Left renal cortex interstitium (tissue), 4 donors: ENCODE data around the gene TRAF5. TPM values are rescaled to one million over a fixed set of nuclear protein-coding genes. Genes with fewer than 3 reads are reported as not detected.
"Not testable (repeated sequence)": the region's sequence is repeated elsewhere in the genome, so short reads cannot be mapped to it uniquely, and the experiment has no call there.

Source experiments
- DNase-seq, 4 donors: peaks; one replicate each; pipeline ENCODE4 v3.0.0-alpha.2; 2013; ENCODE audit warnings: low read depth in 4 of 4, low spot score in 2 of 4, missing footprints in 1 of 4
- polyA plus RNA-seq, 4 donors: library from polyadenylated mRNA; unstranded; fragments of 120-200 nt; gene quantifications; one replicate each; pipeline ENCODE4 v1.2.1, GENCODE V29; 2013; ENCODE audit not compliant: insufficient read length in 4 of 4

Gene TRAF5, protein sequence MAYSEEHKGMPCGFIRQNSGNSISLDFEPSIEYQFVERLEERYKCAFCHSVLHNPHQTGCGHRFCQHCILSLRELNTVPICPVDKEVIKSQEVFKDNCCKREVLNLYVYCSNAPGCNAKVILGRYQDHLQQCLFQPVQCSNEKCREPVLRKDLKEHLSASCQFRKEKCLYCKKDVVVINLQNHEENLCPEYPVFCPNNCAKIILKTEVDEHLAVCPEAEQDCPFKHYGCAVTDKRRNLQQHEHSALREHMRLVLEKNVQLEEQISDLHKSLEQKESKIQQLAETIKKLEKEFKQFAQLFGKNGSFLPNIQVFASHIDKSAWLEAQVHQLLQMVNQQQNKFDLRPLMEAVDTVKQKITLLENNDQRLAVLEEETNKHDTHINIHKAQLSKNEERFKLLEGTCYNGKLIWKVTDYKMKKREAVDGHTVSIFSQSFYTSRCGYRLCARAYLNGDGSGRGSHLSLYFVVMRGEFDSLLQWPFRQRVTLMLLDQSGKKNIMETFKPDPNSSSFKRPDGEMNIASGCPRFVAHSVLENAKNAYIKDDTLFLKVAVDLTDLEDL
- polyA plus RNA-seq, result 10 to 100 TPM; 10.6 to 27.7 (median 18.1) TPM

- no peak for DNase-seq
Measured at GRCh38 chr1:211326528-211327345, at the start of gene TRAF5. TSS of gene TRAF5 (plus strand) at chr1:211326833. CDS start at chr1:211353240, 26,407 bp downstream.

- DNase-seq, result no peak
Measured at GRCh38 chr1:211279340-211279739, 47.3 kb upstream of the TRAF5 start.

DNA sequence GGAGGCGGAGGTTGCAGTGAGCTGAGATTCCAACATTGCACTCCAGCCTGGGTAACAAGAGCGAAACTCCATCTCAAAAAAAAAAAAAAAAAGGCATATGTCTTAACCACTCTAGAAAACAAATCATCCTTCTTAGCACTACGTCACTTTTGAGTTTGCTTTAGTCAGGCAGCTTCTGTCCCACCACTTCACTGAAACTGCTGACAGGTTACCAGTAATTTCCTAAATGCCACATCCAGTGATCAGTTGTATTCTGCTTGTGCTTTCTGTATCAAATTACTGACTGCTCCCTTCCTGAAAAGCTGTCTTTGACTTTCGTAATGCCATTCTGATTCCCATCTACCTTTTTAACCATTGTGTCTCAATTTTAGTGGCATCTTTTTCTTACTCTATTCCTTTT lies 45.7 kb upstream of the TRAF5 start:
- DNase-seq, result no peak

DNA sequence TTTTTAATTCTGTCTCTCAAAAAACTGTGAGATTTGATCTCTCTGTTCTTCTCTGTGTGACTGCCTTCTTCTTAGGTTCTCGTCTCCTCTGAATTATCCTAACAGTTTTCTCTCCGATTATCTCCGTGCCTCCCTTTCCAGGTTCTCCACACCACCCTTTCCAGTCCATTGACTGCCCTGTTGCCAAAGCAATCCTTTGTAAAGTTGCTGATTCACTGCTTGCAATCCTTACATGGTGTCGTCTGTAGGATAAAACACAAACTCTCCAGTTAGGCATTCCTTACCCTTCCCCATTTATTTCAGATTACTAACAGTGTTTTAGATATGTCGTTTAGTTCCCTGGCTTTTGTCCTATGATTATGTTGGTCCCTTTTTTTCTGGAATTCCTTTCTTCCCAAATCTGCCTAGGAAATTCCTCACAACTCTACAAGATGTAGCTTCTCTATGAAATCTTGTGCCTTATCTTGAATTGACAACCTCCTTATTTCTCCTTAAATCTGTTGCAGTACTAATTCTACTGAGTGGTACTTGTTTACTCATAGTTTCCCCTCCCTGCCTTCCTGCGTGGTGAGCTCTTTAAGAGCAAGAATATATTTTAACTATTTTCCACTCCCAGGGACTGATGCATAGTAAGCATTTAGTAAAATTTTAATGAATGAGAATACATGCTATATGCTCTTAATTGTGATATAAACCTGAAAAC lies 45.2 kb upstream of the TRAF5 start:
- no peak for DNase-seq

DNA sequence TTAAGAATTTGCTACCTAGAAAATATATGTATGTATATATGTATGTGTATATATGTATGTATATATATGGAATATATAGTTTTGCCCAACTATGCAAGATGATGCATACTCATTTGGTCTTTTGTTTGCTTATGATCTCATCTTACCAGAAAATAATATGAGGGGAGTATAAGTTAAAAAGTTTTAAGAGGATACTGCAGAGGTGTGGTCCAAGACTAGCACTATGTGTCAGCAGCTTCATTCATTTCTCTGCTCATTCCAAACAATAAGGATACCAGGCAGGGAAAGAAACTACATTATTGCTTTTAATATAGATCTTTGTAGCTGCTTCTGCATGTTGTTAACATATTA lies 44.6 kb upstream of the TRAF5 start:
- DNase-seq, result no peak

- no peak for DNase-seq
Measured at GRCh38 chr1:211285196-211285595, 41.4 kb upstream of the TRAF5 start.

DNA sequence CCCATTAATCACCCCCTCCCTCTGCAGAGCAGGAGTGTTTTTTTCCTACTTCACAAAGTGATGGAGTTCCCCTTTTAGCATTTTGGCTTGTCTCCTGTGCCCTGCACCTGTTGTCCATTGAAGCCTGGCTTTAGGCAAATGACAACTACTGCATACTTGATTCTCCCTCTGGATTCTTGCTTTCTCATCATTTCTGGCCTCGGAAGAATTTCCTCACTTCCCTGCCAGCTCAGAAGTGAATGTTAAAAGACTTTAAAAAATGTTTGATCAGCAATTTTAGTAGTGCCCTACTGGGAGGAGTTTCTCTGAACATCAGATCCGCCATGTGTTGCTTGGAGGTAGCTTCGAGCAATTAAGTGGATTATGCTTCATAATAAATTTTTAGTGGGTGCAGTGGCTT lies 39.4 kb upstream of the TRAF5 start:
- no peak for DNase-seq

DNA sequence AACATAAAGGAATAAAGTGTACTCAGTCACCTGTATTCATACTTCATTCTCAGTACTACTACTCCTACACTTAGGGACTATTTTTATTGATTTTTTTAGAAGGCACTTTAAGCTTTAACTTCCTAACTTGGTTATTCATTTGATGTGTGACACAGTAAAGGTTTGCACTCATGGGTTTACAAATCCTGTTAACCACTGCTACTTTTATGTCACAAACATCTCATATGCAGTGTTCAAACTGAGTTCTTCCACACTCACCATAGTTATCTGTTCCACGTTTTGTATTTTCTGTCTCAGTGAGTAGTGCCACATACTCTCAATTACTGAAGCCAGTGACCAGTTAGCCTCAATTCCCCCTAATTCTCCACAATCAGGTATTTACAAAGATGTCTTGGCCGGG lies 34.2 kb upstream of the TRAF5 start:
- no peak for DNase-seq

DNA sequence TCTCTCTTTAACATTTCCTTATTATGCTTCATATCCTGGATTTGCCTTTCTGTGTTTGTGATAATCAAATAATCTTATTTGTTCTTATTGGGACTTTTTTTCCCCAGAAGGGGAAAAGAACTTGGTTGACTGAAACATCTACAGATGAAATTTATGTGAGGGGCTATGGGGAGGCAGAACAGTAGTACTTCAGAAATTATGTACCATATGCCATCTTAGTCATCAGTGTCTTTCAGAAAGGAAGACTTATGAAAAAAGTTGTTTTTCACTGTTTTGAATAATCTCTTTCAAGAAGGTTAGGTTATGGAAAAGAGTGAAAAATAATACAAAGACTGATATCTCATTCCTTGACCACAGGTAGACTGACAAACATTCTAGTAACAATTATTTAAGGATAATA lies 30.2 kb upstream of the TRAF5 start:
- DNase-seq, result no peak

GRCh38 chr1:211305044-211305443 lies 21.6 kb upstream of the TRAF5 start:
- DNase-seq, result no peak

DNA sequence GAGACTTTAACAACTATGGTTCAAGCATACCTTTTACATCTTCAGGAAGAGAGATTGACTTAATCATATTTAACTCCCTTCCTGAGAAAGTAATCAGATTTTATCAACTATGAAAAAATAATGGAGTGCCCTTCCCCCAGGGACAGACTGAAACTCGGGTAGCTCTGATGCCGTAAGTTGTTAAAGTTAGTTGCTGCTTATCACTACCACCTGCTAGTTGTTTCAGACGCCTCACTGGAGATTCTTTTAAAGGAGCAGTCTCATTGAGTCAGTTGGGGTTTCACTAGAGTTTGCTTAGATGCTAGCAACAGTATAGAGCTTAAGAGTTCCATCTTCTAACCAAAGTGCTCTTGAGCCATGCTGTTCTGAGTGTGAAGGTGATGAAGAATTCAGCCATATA lies 17.0 kb upstream of the TRAF5 start:
- DNase-seq, result no peak

- no peak for DNase-seq
Measured at GRCh38 chr1:211313392-211313791, 13.2 kb upstream of the TRAF5 start.

GRCh38 chr1:211318576-211319280 lies 7.9 kb upstream of the TRAF5 start:
- no peak for DNase-seq

DNA sequence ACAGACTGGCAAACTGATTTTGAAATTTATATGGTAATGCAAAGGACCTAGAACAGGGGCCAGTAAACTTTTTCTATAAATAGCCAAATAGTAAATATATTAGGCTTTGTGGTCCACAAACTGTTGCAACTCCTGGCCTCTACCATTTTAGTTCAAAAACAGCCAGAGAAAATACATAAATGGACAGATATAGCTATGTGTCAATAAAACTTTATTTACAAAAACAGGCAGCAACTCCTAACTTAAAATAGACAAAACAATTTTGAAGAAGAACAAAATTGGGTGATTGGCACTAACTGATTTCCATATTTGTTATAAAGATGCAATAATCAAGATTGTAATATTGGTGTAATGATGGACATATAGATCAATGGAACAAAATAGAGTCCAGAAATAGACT lies 6.7 kb upstream of the TRAF5 start:
- no peak for DNase-seq

DNA sequence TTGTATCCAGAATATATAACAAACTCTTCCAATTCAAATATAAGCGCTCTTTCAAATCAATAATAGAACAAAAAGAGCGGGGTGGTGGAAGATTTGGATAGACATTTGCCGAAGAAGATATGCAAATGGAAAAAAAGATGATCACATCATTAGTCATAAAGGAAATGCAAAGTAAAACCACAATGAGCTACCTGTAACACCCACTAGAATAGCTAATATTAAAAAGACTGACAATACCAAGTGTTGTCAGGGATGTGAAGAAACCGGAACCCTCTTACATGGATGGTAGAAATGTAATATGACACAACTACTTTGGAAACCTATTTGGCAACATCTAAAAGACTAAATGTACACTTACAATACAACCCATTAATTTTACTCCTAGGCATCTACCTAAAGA lies 5.7 kb upstream of the TRAF5 start:
- DNase-seq, result no peak

GRCh38 chr1:211321646-211322045 lies 5.0 kb upstream of the TRAF5 start:
- DNase-seq, result not testable (repeated sequence)

DNA sequence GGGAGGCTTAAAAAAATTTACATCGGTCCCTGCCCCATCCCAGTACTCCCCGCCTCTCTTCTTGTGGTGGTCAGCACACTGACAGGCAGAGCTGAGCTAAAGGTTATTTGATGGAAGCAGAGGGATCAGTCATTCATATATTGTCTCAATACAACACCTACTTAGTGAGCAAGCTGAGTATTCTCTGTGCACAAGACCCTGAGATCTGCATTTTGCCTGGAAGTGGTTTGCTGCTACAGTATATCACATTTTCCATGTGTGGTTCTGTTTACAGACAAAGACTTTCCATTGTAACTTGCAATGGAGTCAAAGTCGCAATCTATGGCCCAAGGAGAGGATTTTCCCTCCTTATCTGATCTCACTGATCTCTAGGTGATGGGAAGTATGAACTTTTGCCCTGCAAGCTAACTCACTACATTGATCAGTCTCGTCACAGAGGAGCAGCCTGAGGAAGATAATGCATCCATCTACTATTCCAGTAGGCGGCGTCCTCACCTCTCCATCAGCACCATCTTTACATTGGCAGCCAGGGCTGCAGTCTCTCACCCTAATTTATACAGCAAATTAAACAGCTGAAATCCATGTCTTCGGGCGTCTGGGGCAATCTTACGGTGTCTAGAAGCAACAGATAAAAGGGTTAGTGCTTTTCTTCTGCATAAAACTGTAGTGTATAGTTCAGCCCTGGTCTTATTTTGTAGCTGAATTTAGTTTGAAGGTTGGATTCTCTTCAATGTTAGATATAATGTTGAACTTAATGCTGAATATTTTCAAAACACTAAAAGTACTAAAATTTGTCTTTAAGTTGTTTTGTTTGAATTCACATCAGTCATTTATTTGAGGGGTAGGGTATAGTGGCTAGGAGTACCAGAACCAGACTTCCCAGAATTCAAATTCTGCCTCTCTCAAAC lies 3.2 kb upstream of the TRAF5 start:
- DNase-seq, result no peak

GRCh38 chr1:211324992-211325775 lies 1.4 kb upstream of the TRAF5 start:
- DNase-seq, result no peak

DNA sequence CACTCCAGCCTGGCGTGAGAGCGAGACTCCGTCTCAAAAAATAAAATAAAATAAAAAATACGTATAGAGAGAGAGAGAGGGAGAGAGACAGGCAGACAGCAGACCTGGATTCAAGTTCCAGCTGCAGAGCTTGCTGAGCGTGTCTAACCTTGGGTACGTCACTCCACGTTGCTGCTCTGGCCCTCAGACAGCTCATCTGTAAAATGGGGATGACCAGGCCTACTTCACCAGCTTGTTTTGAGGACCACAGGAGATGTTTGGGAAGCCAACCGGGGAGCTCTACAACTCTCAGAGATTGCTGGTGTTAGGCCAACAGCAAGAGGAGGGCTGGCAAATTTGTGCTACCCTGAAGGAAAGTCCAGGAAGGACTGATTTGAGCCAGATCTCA lies 499 bp upstream of the TRAF5 start:
- DNase-seq, result no peak
